Stimulated activated CD8-positive, alpha-beta memory T cell treated with anti-CD3 and anti-CD28 coated beads, Interleukin-7, amount 100 ng/mL, for 4 hours (primary cell): ENCODE measurements around the gene TGOLN2.
"Not testable (repeated sequence)": the region's sequence is repeated elsewhere in the genome, so short reads cannot be mapped to it uniquely, and the experiment has no call there.

Experiments
- DNase-seq, 2 donors: peaks; one replicate each; pipeline ENCODE4 v3.0.0-alpha.2; 2020; ENCODE audit warnings: low read depth in 2 of 2

Gene TGOLN2

DNA sequence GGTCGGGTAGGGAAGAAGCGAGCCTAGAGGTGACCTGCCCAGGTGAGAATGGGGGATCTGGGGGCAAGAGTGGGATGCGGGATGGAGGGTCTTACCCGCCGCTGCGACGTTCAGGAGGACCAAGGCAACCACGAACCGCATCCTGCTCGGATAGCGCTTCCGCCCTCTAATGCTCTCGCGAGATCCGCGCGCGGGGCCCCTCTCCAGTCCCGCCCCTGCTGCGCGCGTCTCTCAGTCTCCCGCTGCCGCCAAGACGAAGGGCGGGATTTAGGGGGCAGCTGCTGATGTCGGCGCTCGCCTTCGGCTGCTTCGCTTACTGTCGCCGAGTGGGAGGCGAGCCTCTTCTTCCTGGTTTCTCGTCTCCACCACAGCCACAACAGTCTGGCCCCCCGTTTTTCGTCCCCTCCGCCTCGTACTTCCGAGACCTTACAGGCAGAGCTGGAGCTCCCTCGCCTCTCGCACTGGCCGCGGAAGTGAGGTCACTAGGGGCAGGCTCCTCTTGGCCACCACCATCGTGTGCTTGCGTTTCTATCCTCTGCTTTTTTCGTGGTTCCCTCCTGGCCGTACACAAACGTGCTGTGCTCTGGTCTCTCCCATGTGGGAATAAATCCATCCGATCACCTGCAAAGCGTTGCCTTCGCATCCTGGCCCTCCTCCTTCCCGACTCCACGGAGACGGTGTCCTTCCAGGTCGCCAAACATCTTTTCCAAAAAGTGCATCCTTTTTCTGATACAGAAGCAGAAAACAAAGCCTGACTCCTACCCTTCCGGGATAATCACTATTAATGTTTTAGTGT lies at the start of gene TGOLN2:
TGOLN2 (minus strand) TSS at position 168 of the 796 bp plus-strand sequence; CDS start at position 141, 27 bp downstream.
- peak; percentile 84 to 93 for DNase-seq

- no peak for DNase-seq
Measured at GRCh38 chr2:85377083-85377482, 49.3 kb upstream of the TGOLN2 start.

GRCh38 chr2:85376291-85377065 lies 48.7 kb upstream of the TGOLN2 start:
- DNase-seq, result no peak

DNA sequence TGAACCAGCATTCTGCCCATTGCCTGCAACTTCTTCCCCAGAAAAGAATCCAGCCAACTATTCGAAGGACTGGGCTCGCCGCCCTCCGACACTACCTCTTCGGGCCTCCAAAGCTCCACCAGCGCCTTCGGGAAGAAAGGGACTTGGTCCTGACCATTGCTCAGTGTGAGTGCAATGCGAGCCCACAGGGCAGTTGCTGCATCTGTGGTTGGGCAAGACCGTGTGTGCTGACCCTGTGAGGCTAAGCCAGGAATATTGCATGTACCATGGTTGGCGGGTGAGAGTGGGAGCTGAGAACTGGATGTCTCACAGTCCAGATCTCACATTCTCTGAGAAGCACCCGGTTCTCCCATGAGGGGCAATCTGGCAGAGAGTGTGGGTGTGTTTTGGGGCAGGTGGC lies 43.3 kb upstream of the TGOLN2 start:
- DNase-seq, result no peak

- no peak for DNase-seq
Measured at GRCh38 chr2:85369500-85369899, 41.7 kb upstream of the TGOLN2 start.

DNA sequence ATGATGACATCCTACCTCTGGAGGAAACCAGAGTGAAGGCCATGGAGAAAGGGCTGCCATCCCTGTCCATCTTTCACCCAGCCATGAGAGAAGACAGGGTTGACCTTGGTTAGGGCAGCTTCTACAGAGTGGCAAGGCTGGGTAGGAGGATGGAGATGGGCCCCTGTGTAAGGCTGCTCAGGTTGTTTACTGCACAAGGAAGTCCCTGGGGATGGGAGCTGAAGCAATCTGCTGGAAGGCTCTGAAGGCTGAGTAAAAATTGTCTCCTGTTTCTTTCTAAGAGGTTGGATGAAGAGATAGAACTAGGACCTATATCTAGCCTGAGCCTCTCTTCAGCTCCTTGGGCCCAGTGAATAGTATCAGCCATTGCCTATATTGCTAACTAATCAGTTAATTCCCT lies 41.1 kb upstream of the TGOLN2 start:
- DNase-seq, result no peak

GRCh38 chr2:85367180-85367579 lies 39.4 kb upstream of the TGOLN2 start:
- DNase-seq, result no peak

- not testable (repeated sequence) for DNase-seq
Measured at GRCh38 chr2:85362653-85363387, 35.0 kb upstream of the TGOLN2 start.

GRCh38 chr2:85357736-85358135 lies 29.9 kb upstream of the TGOLN2 start:
- DNase-seq, result no peak

GRCh38 chr2:85356186-85356585 lies 28.4 kb upstream of the TGOLN2 start:
- DNase-seq, result no peak

- no peak for DNase-seq
Measured at GRCh38 chr2:85355521-85355920, 27.7 kb upstream of the TGOLN2 start.

DNA sequence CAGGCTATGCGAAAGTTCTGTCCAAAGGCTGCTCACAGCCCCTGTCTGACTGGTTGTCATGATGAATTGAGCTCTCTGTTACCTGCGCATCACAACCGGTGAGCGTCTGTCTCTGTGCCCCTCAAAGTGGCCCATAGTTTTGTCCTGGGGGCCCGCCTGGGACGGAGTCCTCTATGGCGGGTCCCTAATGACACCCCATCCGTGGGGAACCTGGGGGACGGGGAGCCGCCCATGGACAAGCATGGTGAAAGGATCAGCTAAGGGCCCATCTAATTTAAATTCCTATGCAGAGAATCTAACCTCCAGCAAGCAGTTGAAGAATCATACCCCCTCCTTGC lies 27.3 kb upstream of the TGOLN2 start:
- no peak for DNase-seq

GRCh38 chr2:85354286-85355072 lies 26.7 kb upstream of the TGOLN2 start, which contains the start of the genes ELMOD3 and RETSAT:
Gene ELMOD3, plus strand, starts transcription at chr2:85354769. Its CDS starts 2,430 bp downstream, at chr2:85357199.
Gene RETSAT, minus strand, starts transcription at chr2:85354528. Its CDS starts 21 bp downstream, at chr2:85354507.
- peak; percentile 91 to 96 for DNase-seq

- DNase-seq, result peak in 1 of 2 donors; percentile 2
Measured at GRCh38 chr2:85353876-85354285, 26.1 kb upstream of the TGOLN2 start.

DNA sequence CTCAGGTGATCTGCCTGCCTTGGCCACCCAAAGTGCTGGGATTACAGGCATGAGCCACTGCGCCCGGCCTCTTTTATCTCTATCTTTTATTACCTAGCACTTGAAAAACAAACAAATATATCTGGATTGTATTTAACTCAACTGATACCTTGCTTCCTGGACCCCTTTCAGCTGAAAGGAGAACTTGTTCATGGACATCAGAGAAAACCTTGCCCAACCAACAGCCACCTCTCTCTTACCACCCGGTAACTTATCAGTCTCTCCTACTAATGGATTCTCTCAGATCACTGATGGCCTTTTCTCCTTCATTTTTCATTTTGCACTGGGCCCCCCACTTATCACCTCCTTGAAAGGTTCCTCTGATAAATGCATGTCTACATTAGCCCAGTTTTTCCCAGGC lies 19.8 kb upstream of the TGOLN2 start:
- DNase-seq, result no peak

GRCh38 chr2:85344356-85344954 lies 16.7 kb upstream of the TGOLN2 start:
- no peak for DNase-seq

DNA sequence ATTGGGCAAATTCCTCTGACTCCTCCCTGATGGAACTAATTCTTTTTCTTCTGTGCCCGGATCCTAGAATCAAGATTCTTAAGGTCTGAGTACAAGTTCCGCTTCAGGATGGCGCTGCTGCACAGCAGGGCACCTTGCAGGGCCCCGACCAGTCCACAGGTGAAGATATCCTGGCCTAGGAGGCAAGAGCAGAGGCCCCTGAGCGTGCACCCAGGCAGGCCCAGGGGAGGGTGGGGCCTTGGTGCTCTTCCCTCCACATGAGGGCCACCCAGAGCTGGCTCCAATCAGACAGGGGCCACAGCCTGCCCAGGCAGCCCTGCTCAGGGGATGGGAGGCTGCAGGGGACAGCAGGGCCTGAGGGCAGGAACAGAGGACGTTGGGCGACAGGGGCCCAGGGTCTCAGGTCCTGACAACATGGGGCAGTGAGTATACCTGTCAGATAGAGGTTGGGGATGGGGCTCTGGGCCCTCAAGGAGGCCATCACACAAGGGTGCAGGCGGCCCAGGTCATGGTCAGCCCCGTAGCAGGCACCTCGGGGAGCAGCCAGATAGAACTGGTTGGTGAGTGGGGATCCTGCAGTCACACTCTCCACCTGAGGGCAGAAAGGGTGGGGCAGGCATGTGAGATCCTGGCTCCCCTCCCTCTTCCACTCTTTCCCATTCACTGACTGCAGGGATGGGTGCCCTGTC lies 15.6 kb upstream of the TGOLN2 start:
- DNase-seq, result not testable (repeated sequence)

GRCh38 chr2:85342156-85342555 lies 14.4 kb upstream of the TGOLN2 start:
- no peak for DNase-seq

GRCh38 chr2:85341269-85342029 lies 13.7 kb upstream of the TGOLN2 start:
- DNase-seq, result no peak
